B cell (primary cell): ENCODE data around the gene TSHZ3. TPM values are rescaled to one million over a fixed set of nuclear protein-coding genes. Genes with fewer than 3 reads are reported as not detected.

Source experiments
- ATAC-seq: fragments of 200-7000 bp; cut with Tn5 transposase; one replicate; pipeline ENCODE4 v1.10.0; 2021; ENCODE audit warnings: low read depth, mild to moderate bottlenecking, moderate number of reproducible peaks, moderate library complexity
- CTCF ChIA-PET: fragments of 350-600 bp; sonication (Branson Sonifier 250); formaldehyde crosslinking; loops from one replicate; lab custom pipeline; 2021; ENCODE audit warnings: antibody characterized with exemption, inconsistent platforms; lab: Charles Lee
- POLR2A ChIA-PET: fragments of 350-600 bp; sonication (Branson Sonifier 250); formaldehyde crosslinking; loops from one replicate; lab custom pipeline; 2021; ENCODE audit warnings: antibody characterized with exemption; lab: Charles Lee
- DNase-seq: peaks from one replicate; pipeline ENCODE4 v3.0.0; 2013
- H2AFZ ChIP-seq: 2 replicates; pipeline ENCODE4 v1.6.1; 2012; ENCODE audit warnings: mild to moderate bottlenecking, low read depth, low read length; ENCODE audit not compliant: insufficient read depth, poor library complexity, severe bottlenecking
- H3K27ac ChIP-seq, 2 donors: 1 replicate in 1 of 2; 2 replicates in 1 of 2; pipeline ENCODE4 v1.5.1; 2012 to 2013; ENCODE audit warnings: low read length in 2 of 2, mild to moderate bottlenecking in 2 of 2, moderate library complexity in 1 of 2
- H3K27me3 ChIP-seq, 4 experiments: fragments of 200-600 bp in 1 of 4; sonication (generic) in 1 of 4; replicated peaks in 1 of 4; 1 replicate in 2 of 4; 2 replicates in 2 of 4; pipeline versions ENCODE4 v1.6.1 to v1.7.0; 2013 to 2016; ENCODE audit warnings: low read length in 3 of 4, mild to moderate bottlenecking in 2 of 4, mixed read lengths in 1 of 4, moderate library complexity in 1 of 4; ENCODE audit not compliant: insufficient read depth in 4 of 4, control insufficient read depth in 3 of 4; ENCODE audit errors: control extremely low read depth in 1 of 4
- H3K36me3 ChIP-seq, 2 experiments: replicated peaks in 1 of 2; 1 replicate in 1 of 2; 2 replicates in 1 of 2; pipeline versions ENCODE4 v1.6.1 to v1.7.1; 2013; ENCODE audit warnings: low read length in 1 of 2; ENCODE audit not compliant: insufficient read depth in 2 of 2, control insufficient read depth in 1 of 2; ENCODE audit errors: control extremely low read depth in 1 of 2, extremely low read depth in 1 of 2
- H3K4me1 ChIP-seq, 2 donors: fragments of 200-600 bp in 1 of 2; sonication (generic) in 1 of 2; 1 replicate in 1 of 2; 2 replicates in 1 of 2; pipeline versions ENCODE4 v1.5.1 to v1.6.1; 2013 to 2017; ENCODE audit warnings: low read length in 2 of 2; ENCODE audit not compliant: control insufficient read depth in 2 of 2, insufficient read depth in 2 of 2
- H3K4me2 ChIP-seq: replicated peaks from 2 replicates; pipeline ENCODE3; 2012; ENCODE audit warnings: mild to moderate bottlenecking, low read depth, low read length; ENCODE audit not compliant: poor library complexity, severe bottlenecking
- H3K4me3 ChIP-seq, 5 experiments: fragments of 200-600 bp in 1 of 5; sonication (generic) in 1 of 5; 1 replicate in 3 of 5; 2 replicates in 2 of 5; pipeline versions ENCODE4 v1.5.1 to v1.7.0; 2011 to 2016; ENCODE audit warnings: low read length in 4 of 5, mild to moderate bottlenecking in 4 of 5, low read depth in 2 of 5, control low read depth in 1 of 5, moderate library complexity in 1 of 5; ENCODE audit not compliant: insufficient read depth in 1 of 5; ENCODE audit errors: control extremely low read depth in 1 of 5, extremely low read depth in 1 of 5
- H3K79me2 ChIP-seq: fragments of 200-600 bp; sonication (generic); one replicate; pipeline ENCODE4 v1.6.0; 2016; ENCODE audit warnings: low read length; ENCODE audit not compliant: control insufficient read depth, insufficient read depth
- H3K9ac ChIP-seq: fragments of 200-600 bp; sonication (generic); 2 replicates; pipeline ENCODE4 v1.6.1; 2017; ENCODE audit warnings: mild to moderate bottlenecking, low read length, moderate library complexity
- H3K9me3 ChIP-seq, 3 donors: one replicate each; pipeline versions ENCODE4 v1.6.1 to v1.7.1; 2013; ENCODE audit warnings: low read length in 2 of 3; ENCODE audit not compliant: control insufficient read depth in 2 of 3, insufficient read depth in 1 of 3; ENCODE audit errors: control extremely low read depth in 1 of 3
- H4K20me1 ChIP-seq: 2 replicates; pipeline ENCODE4 v1.6.0; 2012; ENCODE audit warnings: mild to moderate bottlenecking, low read length; ENCODE audit not compliant: insufficient read depth, control insufficient read depth, poor library complexity, severe bottlenecking
- H3K27ac Mint-ChIP-seq: one replicate; pipeline ENCODE4 v1.8.0; 2021; ENCODE audit warnings: mixed read lengths
- H3K27me3 Mint-ChIP-seq: one replicate; pipeline ENCODE4 v1.8.0; 2021; ENCODE audit warnings: mixed read lengths
- H3K4me1 Mint-ChIP-seq: one replicate; pipeline ENCODE4 v1.8.0; 2021; ENCODE audit warnings: mixed read lengths
- H3K4me3 Mint-ChIP-seq: one replicate; pipeline ENCODE4 v1.8.0; 2021; ENCODE audit warnings: mixed read lengths
- H3K9me3 Mint-ChIP-seq: one replicate; pipeline ENCODE4 v1.8.0; 2022; ENCODE audit warnings: mixed read lengths; ENCODE audit not compliant: insufficient read depth
- CTCF ChIP-seq: fragments of 200-600 bp; IDR thresholded peaks from one replicate; pipeline ENCODE4 v1.8.0; 2022; ENCODE audit warnings: antibody characterized with exemption, mild to moderate bottlenecking
- EZH2 ChIP-seq: IDR thresholded peaks from 2 replicates; pipeline ENCODE4 v1.6.1; 2012; ENCODE audit warnings: borderline replicate concordance, low read depth, mild to moderate bottlenecking, moderate library complexity, low read length; ENCODE audit not compliant: insufficient read depth, poor library complexity, severe bottlenecking
- WGBS: methylation state at CpG from one replicate; pipeline ENCODE4 v1.1.5; 2013; ENCODE audit warnings: missing lambda C conversion rate; ENCODE audit not compliant: insufficient coverage; 5-methylcytosine and 5-hydroxymethylcytosine counted together
- intact Hi-C: fragments of 100-400 bp; cut with micrococcal nuclease; formaldehyde crosslinking; loops from one replicate; pipeline ENCODE4 v1.10.0; 2022
- polyA plus RNA-seq: library from polyadenylated mRNA; depleted of rRNA; stranded (reverse); fragments of >200 nt; gene quantifications from 2 replicates; pipeline ENCODE4 v1.2.3, GENCODE V29; 2012
- total RNA-seq, 2 donors: library from RNA; stranded (reverse); fragments of 120-200 nt in 1 of 2; gene quantifications; 1 replicate in 1 of 2; 2 replicates in 1 of 2; pipeline versions ENCODE4 v1.2.3 to v1.2.4, GENCODE V29; 2013 to 2022

The TSHZ3 gene
- total and polyA plus RNA-seq, 2 donors (not counting 1 experiment from before 2014, with no cell fraction given) = 0.03 to 0.34 TPM

GRCh38 chr19:31255831-31256592 is 93.2 kb downstream of the TSHZ3 start:
- Histone ChIP-seq H3K4me1 (no peaks in the 10 kb centered on the region), H4K20me1 (no peaks in the 10 kb centered on the region), H3K9ac (no peak overlapping the region), H3K9me3 (peaks cover 0 to 35% (median 0%) of the 10 kb centered on the region in 3 donors), H3K4me3 (no peak overlapping the region), H3K4me2 (no peak overlapping the region), H3K36me3 (no peaks in the 10 kb centered on the region), H3K79me2 (no peaks in the 10 kb centered on the region), H2AFZ (no peak overlapping the region), H3K27ac (no peak overlapping the region), H3K27me3 (no peaks in the 10 kb centered on the region)
- Mint-ChIP-seq H3K4me1 (no peaks in the 10 kb centered on the region), H3K9me3 (no peaks in the 10 kb centered on the region), H3K27me3 (no peaks in the 10 kb centered on the region), H3K27ac (no peak overlapping the region), H3K4me3 (no peak overlapping the region)
- no peak for DNase-seq
- ChIA-PET POLR2A (no interaction called here), CTCF (no interaction called here)
- no peak for ATAC-seq
- WGBS = 88% methylated on average over 4 of the region's 11 CpGs
- intact Hi-C loops = no loop called here
- no peak for TF ChIP-seq CTCF

GRCh38 chr19:31255174-31255799 is 93.9 kb downstream of the TSHZ3 start:
- CTCF ChIA-PET = no interaction called here
- WGBS = 74% methylated on average over 11 of the region's 13 CpGs
- Histone ChIP-seq H3K4me2 (no peak overlapping the region), H3K27ac (no peak overlapping the region), H3K4me1 (no peaks in the 10 kb centered on the region), H2AFZ (no peak overlapping the region), H3K9ac (no peak overlapping the region), H3K4me3 (no peak overlapping the region), H3K27me3 (no peaks in the 10 kb centered on the region), H3K36me3 (no peaks in the 10 kb centered on the region), H3K9me3 (peaks cover 0 to 39% (median 0%) of the 10 kb centered on the region in 3 donors), H4K20me1 (no peaks in the 10 kb centered on the region), H3K79me2 (no peaks in the 10 kb centered on the region)
- intact Hi-C loops = no loop called here
- POLR2A ChIA-PET = no interaction called here
- TF ChIP-seq EZH2 (no peak), CTCF (no peak)
- Mint-ChIP-seq H3K4me3 (no peak overlapping the region), H3K4me1 (no peaks in the 10 kb centered on the region), H3K27me3 (no peaks in the 10 kb centered on the region), H3K27ac (no peak overlapping the region), H3K9me3 (no peaks in the 10 kb centered on the region)
- no peak for DNase-seq
- no peak for ATAC-seq
